ENCODE data around the gene GCSAML.

DNA sequence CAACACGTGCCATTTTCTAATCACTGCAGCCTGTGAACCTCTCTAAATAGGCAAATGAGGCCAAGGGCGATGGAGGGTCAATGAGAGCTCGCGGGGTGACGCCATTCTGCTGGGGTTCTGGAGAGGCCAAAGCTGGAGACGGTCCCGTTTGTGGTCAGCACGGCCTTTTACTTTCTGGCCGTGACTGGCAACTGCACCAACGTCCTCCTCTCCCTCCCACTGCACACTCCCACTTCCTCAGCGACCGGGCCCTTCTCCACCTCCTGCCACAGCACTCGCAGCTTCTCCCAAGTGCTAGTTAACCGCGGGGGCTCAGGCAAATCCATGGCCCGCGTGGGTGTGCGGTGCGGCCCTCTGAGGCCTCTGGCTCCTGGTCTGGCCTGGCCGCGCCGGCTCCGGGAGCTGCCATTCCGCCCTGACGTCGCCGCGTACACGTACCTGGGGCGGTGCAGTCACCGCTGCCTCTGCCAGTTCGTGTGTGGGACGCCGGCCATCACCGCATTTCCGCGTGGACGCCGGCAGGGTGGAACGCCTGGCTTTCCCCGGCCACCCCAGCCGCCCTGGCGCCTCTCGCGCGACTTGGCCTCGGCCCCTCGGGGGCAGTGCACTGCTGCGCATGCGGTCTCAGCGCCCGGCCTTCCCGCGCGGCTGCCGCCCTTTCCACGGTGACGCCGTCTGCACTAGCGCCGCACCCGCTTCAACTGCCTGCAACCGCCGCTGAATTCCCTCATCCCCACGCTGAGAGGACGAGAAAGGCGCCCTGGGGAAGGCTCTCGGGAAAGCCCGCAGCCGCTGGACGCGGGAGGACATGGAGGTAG lies 30.9 kb upstream of the GCSAML start:
- TF ChIP-seq POLR2AphosphoS5 (IDR thresholded peaks at IDR 0.05), result no peak
- TF ChIP-seq, protein P1, sequence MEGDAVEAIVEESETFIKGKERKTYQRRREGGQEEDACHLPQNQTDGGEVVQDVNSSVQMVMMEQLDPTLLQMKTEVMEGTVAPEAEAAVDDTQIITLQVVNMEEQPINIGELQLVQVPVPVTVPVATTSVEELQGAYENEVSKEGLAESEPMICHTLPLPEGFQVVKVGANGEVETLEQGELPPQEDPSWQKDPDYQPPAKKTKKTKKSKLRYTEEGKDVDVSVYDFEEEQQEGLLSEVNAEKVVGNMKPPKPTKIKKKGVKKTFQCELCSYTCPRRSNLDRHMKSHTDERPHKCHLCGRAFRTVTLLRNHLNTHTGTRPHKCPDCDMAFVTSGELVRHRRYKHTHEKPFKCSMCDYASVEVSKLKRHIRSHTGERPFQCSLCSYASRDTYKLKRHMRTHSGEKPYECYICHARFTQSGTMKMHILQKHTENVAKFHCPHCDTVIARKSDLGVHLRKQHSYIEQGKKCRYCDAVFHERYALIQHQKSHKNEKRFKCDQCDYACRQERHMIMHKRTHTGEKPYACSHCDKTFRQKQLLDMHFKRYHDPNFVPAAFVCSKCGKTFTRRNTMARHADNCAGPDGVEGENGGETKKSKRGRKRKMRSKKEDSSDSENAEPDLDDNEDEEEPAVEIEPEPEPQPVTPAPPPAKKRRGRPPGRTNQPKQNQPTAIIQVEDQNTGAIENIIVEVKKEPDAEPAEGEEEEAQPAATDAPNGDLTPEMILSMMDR (IDR thresholded peaks at IDR 0.05), result no peak

Data from esophagus muscularis mucosa (tissue), 3 donors.